ENCODE measurements around the gene MTHFD2L. TPM values are rescaled to one million over a fixed set of nuclear protein-coding genes. Genes with fewer than 3 reads are reported as not detected.

MTHFD2L gene
- total and polyA plus RNA-seq, 9 of the 15 experiments (the other 6 are each of a cell fraction or from before 2014, with no cell fraction given) = 10.0 to 39.0 (median 26.0) TPM

GRCh38 chr4:74330295-74330750, 172.4 kb downstream of the MTHFD2L start (continued):
- TF ChIP-seq JUND (IDR thresholded peaks at IDR 0.05; ENCODE audit: borderline replicate concordance, low read depth, low read length) = peak; percentile 9; the same call in 1 of the 2 replicates
- TF ChIP-seq JUND (tag; IDR thresholded peaks at IDR 0.05; ENCODE audit: borderline replicate concordance, low read depth, low read length) = no peak
- no peak for TF ChIP-seq SRF (CRISPR knock-in tag; IDR thresholded peaks at IDR 0.05)
- TF ChIP-seq, protein P1, sequence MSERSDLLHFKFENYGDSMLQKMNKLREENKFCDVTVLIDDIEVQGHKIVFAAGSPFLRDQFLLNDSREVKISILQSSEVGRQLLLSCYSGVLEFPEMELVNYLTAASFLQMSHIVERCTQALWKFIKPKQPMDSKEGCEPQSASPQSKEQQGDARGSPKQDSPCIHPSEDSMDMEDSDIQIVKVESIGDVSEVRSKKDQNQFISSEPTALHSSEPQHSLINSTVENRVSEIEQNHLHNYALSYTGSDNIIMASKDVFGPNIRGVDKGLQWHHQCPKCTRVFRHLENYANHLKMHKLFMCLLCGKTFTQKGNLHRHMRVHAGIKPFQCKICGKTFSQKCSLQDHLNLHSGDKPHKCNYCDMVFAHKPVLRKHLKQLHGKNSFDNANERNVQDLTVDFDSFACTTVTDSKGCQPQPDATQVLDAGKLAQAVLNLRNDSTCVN (CRISPR knock-in tag; IDR thresholded peaks at IDR 0.05) = no peak
- TF ChIP-seq TCF15 (CRISPR knock-in tag; IDR thresholded peaks at IDR 0.05) = no peak
- TF ChIP-seq, protein P2, sequence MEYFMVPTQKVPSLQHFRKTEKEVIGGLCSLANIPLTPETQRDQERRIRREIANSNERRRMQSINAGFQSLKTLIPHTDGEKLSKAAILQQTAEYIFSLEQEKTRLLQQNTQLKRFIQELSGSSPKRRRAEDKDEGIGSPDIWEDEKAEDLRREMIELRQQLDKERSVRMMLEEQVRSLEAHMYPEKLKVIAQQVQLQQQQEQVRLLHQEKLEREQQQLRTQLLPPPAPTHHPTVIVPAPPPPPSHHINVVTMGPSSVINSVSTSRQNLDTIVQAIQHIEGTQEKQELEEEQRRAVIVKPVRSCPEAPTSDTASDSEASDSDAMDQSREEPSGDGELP (CRISPR knock-in tag; IDR thresholded peaks at IDR 0.05; ENCODE audit: borderline replicate concordance) = peak; percentile 78; the same call in 1 of the 2 replicates
- peak; percentile 13; the same call in 1 of the 2 replicates for TF ChIP-seq PHF8 (IDR thresholded peaks at IDR 0.05; ENCODE audit: borderline replicate concordance, low read length)
- no peak for TF ChIP-seq DDX20 (tag; IDR thresholded peaks at IDR 0.05; ENCODE audit: low read depth)
- TF ChIP-seq FOXK2 (conservative IDR thresholded peaks at IDR 0.05 in 1 of 2, IDR thresholded peaks at IDR 0.05 in 1 of 2; ENCODE audit: low read depth in 2 of 2) = 0 out of 4 replicates have a peak, but pooled peaks of 1 of the 2 experiments have one; percentile 16
- TF ChIP-seq DMBX1 (CRISPR knock-in tag; IDR thresholded peaks at IDR 0.05; ENCODE audit: borderline replicate concordance) = no peak
- no peak for TF ChIP-seq HMGN3 (IDR thresholded peaks at IDR 0.05; ENCODE audit: borderline replicate concordance, extremely low read depth, insufficient read length, low read depth, low read length)
- TF ChIP-seq ZEB2 (IDR thresholded peaks at IDR 0.05) = no peak
- TF ChIP-seq CXXC5 (CRISPR knock-in tag; IDR thresholded peaks at IDR 0.05) = peak; percentile 70
- peak; percentile 37; the same call in 1 of the 2 replicates for TF ChIP-seq NBN (IDR thresholded peaks at IDR 0.05; ENCODE audit: low read depth)
- no peak for TF ChIP-seq U2AF1 (optimal IDR thresholded peaks at IDR 0.05; ENCODE audit: low read depth, low read length)
- TF ChIP-seq RFX7 (CRISPR knock-in tag; IDR thresholded peaks at IDR 0.05) = no peak
- no peak for TF ChIP-seq ZNF644 (tag; IDR thresholded peaks at IDR 0.05; ENCODE audit: low read depth)
- TF ChIP-seq MCM7 (IDR thresholded peaks at IDR 0.05) = no peak
- TF ChIP-seq CCNT2 (IDR thresholded peaks at IDR 0.05; ENCODE audit: borderline replicate concordance, extremely low read depth, insufficient read length, low read depth, low read length) = peak; percentile 62
- no peak for TF ChIP-seq HLTF (IDR thresholded peaks at IDR 0.05)
- TF ChIP-seq ILF3 (IDR thresholded peaks at IDR 0.05; ENCODE audit: borderline replicate concordance) = no peak
- no peak for TF ChIP-seq ZNF717 (CRISPR knock-in tag; IDR thresholded peaks at IDR 0.05)
- peak; percentile 90 for TF ChIP-seq FOXM1 (IDR thresholded peaks at IDR 0.05; ENCODE audit: low read depth)
- no peak for TF ChIP-seq FOXM1 (CRISPR knock-in tag; IDR thresholded peaks at IDR 0.05; ENCODE audit: low read depth)
- no peak for TF ChIP-seq NR2F6 (CRISPR knock-in tag; IDR thresholded peaks at IDR 0.05)
- TF ChIP-seq, protein P3, sequence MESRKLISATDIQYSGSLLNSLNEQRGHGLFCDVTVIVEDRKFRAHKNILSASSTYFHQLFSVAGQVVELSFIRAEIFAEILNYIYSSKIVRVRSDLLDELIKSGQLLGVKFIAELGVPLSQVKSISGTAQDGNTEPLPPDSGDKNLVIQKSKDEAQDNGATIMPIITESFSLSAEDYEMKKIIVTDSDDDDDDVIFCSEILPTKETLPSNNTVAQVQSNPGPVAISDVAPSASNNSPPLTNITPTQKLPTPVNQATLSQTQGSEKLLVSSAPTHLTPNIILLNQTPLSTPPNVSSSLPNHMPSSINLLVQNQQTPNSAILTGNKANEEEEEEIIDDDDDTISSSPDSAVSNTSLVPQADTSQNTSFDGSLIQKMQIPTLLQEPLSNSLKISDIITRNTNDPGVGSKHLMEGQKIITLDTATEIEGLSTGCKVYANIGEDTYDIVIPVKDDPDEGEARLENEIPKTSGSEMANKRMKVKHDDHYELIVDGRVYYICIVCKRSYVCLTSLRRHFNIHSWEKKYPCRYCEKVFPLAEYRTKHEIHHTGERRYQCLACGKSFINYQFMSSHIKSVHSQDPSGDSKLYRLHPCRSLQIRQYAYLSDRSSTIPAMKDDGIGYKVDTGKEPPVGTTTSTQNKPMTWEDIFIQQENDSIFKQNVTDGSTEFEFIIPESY (CRISPR knock-in tag; IDR thresholded peaks at IDR 0.05) = no peak
- peak; percentile 67; the same call in 1 of the 2 replicates for TF ChIP-seq CC2D1A (IDR thresholded peaks at IDR 0.05)

Data from K562 (cell line).